Measurements from ENCODE around the gene GOLGA6L10.

DNA sequence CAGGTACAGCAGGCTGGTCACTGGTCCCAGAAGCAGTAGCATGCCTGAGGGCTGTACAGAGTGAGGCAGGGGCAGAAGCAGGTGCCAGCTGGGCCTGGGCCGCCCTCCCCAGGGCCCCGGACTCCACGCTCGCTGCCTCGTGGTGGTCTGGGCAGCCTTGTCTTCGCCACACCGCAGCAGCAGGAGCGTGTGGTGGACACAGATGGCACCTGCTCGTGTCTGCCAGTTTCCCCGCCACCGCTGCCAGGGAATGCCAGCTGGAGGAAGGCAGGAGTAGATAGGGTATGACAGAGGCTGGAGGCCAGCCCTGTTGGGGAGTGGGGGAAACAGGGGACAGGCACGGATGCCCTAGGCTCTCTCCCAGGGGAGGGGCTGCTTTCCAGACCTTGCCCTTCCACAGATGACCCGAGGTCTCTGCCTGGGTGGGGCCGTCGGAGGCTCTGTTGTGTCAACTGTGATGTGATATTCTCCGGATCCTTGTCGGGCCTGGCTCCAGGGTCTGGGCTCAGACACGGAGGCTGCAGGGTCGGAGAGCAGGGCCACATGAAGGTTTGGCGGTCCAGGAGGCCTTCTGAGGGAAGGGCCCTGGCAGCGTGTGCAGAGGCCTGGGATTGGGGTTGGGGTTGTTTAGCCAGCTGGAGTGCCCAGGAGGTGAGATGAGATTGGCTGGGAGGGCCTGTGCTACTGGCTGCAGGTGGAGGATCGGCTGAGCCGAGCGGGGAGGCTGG lies 33.6 kb downstream of the GOLGA6L10 start:
- TF ChIP-seq, protein P1, sequence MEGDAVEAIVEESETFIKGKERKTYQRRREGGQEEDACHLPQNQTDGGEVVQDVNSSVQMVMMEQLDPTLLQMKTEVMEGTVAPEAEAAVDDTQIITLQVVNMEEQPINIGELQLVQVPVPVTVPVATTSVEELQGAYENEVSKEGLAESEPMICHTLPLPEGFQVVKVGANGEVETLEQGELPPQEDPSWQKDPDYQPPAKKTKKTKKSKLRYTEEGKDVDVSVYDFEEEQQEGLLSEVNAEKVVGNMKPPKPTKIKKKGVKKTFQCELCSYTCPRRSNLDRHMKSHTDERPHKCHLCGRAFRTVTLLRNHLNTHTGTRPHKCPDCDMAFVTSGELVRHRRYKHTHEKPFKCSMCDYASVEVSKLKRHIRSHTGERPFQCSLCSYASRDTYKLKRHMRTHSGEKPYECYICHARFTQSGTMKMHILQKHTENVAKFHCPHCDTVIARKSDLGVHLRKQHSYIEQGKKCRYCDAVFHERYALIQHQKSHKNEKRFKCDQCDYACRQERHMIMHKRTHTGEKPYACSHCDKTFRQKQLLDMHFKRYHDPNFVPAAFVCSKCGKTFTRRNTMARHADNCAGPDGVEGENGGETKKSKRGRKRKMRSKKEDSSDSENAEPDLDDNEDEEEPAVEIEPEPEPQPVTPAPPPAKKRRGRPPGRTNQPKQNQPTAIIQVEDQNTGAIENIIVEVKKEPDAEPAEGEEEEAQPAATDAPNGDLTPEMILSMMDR (IDR thresholded peaks at IDR 0.05) = no peak
- TF ChIP-seq POLR2A (IDR thresholded peaks at IDR 0.05) = no peak

All from vagina (tissue), 2 donors.